Prostate gland (tissue), 2 donors: ENCODE results near the gene SACM1L.

Experiments
- POLR2A ChIP-seq: fragments of 450-650 bp; IDR thresholded peaks from one replicate; pipeline ENCODE4 v1.6.1; 2016; ENCODE audit warnings: antibody characterized with exemption, mild to moderate bottlenecking
- TF ChIP-seq, protein P1 (sequence below), 4 experiments: fragments of 200-600 bp in 2 of 4; fragments of 450-650 bp in 2 of 4; sonication (generic) in 2 of 4; IDR thresholded peaks; 1 replicate in 3 of 4; 2 replicates in 1 of 4; pipeline ENCODE4 v1.5.1; 2016 to 2019; ENCODE audit warnings: antibody characterized with exemption in 4 of 4, mild to moderate bottlenecking in 2 of 4, moderate library complexity in 2 of 4

DNA sequence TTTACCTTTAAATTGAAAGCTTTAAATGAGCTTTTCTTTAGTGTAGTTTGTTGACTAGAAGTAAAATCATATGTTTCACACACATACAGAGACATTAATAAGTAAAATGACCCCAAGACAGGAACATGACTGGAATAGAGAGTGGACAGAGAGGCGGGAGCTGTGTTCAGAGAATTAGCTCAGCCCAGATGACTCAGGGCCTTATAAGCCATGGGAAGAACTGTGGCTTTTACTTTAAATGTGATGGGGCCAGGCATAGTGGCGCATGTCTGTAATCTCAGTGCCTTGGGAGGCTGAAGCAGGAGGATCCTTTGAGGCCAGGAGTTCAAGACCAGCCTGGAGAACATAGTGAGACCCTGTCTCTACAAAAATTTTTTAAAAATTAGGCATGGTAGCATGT lies 26.7 kb downstream of the SACM1L start:
- TF ChIP-seq, protein P1, sequence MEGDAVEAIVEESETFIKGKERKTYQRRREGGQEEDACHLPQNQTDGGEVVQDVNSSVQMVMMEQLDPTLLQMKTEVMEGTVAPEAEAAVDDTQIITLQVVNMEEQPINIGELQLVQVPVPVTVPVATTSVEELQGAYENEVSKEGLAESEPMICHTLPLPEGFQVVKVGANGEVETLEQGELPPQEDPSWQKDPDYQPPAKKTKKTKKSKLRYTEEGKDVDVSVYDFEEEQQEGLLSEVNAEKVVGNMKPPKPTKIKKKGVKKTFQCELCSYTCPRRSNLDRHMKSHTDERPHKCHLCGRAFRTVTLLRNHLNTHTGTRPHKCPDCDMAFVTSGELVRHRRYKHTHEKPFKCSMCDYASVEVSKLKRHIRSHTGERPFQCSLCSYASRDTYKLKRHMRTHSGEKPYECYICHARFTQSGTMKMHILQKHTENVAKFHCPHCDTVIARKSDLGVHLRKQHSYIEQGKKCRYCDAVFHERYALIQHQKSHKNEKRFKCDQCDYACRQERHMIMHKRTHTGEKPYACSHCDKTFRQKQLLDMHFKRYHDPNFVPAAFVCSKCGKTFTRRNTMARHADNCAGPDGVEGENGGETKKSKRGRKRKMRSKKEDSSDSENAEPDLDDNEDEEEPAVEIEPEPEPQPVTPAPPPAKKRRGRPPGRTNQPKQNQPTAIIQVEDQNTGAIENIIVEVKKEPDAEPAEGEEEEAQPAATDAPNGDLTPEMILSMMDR (IDR thresholded peaks at IDR 0.05): no peak
- TF ChIP-seq POLR2A: no peak
